SU-DHL-6 (cell line): ENCODE data around the gene REXO5.
"Not testable (repeated sequence)": the region's sequence is repeated elsewhere in the genome, so short reads cannot be mapped to it uniquely, and the experiment has no call there.

Experiments used
- H2AFZ ChIP-seq: fragments of 200-600 bp; sonication (generic); 2 replicates; pipeline ENCODE4 v1.6.1; 2014; ENCODE audit warnings: low read depth, mild to moderate bottlenecking, moderate library complexity, mixed read lengths, antibody characterized with exemption, low read length; ENCODE audit not compliant: severe bottlenecking
- H3F3A ChIP-seq: fragments of 200-600 bp; shearing (Covaris generic); 2 replicates; pipeline ENCODE4 v1.6.0; 2016; ENCODE audit warnings: antibody characterized with exemption, mild to moderate bottlenecking; ENCODE audit not compliant: insufficient read depth
- H3K27ac ChIP-seq: fragments of 200-600 bp; sonication (generic); 2 replicates; pipeline ENCODE4 v1.5.1; 2016; ENCODE audit warnings: low read depth, mild to moderate bottlenecking, low read length, moderate library complexity, mixed read lengths
- H3K27me3 ChIP-seq: fragments of 200-600 bp; sonication (generic), shearing (Covaris generic); 2 replicates; pipeline ENCODE4 v1.6.0; 2014; ENCODE audit warnings: mild to moderate bottlenecking, low read length
- H3K36me3 ChIP-seq: fragments of 200-600 bp; sonication (generic); 2 replicates; pipeline ENCODE4 v1.6.1; 2014; ENCODE audit warnings: mild to moderate bottlenecking, low read length, mixed read lengths
- H3K4me2 ChIP-seq: fragments of 300-600, 200-600 bp; shearing (Covaris generic), sonication (generic); 2 replicates; pipeline ENCODE4 v1.6.0; 2014; ENCODE audit warnings: low read length, low read depth, mild to moderate bottlenecking; ENCODE audit not compliant: poor library complexity, severe bottlenecking
- H3K4me3 ChIP-seq: fragments of 200-600 bp; sonication (generic); 2 replicates; pipeline ENCODE4 v1.5.1; 2014; ENCODE audit warnings: antibody characterized with exemption, low read length, mild to moderate bottlenecking, mixed read lengths; ENCODE audit not compliant: insufficient read depth, poor library complexity, severe bottlenecking
- H3K79me2 ChIP-seq: fragments of 200-600 bp; sonication (generic); 2 replicates; pipeline ENCODE4 v1.6.1; 2014; ENCODE audit warnings: mild to moderate bottlenecking, low read length, moderate library complexity; ENCODE audit not compliant: insufficient read depth
- H3K9ac ChIP-seq: fragments of 200-600 bp; sonication (generic); 2 replicates; pipeline ENCODE4 v1.7.0; 2014; ENCODE audit warnings: mild to moderate bottlenecking, low read length
- H3K9me2 ChIP-seq: fragments of 200-600 bp; sonication (generic); replicated peaks from 2 replicates; pipeline ENCODE4 v1.6.1; 2014; ENCODE audit warnings: low read length; ENCODE audit not compliant: insufficient read depth
- H3K9me3 ChIP-seq: fragments of 200-600 bp; sonication (generic); 2 replicates; pipeline ENCODE4 v1.6.1; 2014; ENCODE audit warnings: low read length, mixed read lengths; ENCODE audit not compliant: insufficient read depth
- H4K20me1 ChIP-seq: fragments of 200-600 bp; sonication (generic); 2 replicates; pipeline ENCODE4 v1.6.1; 2014; ENCODE audit warnings: low read depth, mild to moderate bottlenecking, antibody characterized with exemption, low read length, moderate library complexity, mixed read lengths
- EZH2phosphoT487 ChIP-seq: fragments of 200-600 bp; sonication (generic), shearing (Covaris generic); conservative IDR thresholded peaks from 2 replicates; pipeline ENCODE4 v1.6.1; 2018; ENCODE audit warnings: mild to moderate bottlenecking, antibody characterized with exemption, low read length, moderate library complexity, mixed read lengths
- TF ChIP-seq, protein P1 (sequence below): fragments of 200-600 bp; sonication (generic); IDR thresholded peaks from one replicate; pipeline ENCODE4 v1.5.1; 2017; ENCODE audit warnings: antibody characterized with exemption, mild to moderate bottlenecking, low read length, moderate library complexity; ENCODE audit not compliant: insufficient read depth, poor library complexity, severe bottlenecking

The REXO5 gene

DNA sequence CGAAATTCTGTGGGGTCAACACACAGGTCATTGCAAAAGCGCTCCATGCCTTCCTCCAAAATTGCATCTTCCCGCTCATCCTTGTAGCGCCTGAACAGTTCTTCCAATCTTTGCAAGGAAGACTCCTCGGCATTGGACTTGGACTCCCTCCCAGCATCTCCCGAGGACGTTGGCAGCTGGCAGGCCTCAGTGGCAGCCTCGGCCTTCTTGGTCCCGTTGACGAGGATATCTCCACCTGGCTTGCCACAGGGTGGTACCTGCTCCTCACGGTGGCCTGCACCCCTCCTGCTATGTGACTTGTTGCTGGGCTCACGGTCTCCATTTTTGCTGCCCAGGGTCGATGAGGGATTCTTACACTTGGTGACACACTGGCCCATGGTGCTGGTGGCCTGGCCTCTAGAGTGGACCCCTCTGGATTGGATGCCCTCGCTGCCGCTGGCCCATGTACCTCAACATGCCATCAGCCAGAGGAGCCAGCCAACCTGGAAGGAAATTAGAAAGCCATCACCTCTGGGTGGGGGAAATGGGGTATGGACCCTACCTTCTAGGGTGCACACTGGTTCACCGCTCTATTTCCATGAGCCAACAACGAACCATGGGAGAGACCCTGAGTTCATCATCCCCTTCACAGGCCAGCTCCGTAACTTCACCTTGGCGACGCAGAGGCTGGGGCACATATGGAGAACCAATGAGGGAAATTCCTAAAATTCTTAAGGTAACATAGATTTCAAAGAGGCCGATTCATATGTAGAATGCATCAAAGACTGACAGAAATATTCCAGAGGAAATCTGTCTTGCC, 56.0 kb downstream of the REXO5 start:
- Histone ChIP-seq H3K79me2 (no peaks in the 10 kb centered on the region), H3K27me3 (no peaks in the 10 kb centered on the region), H3K9me3 (no peaks in the 10 kb centered on the region), H3K4me3 (no peak overlapping the region), H3K36me3 (no peaks in the 10 kb centered on the region), H3K27ac (no peak overlapping the region), H3K9ac (no peak overlapping the region), H3K4me2 (no peak overlapping the region), H2AFZ (no peak overlapping the region), H4K20me1 (no peaks in the 10 kb centered on the region), H3F3A (no peaks in the 10 kb centered on the region), H3K9me2 (no peaks in the 10 kb centered on the region)
- no peak for TF ChIP-seq EZH2phosphoT487
- TF ChIP-seq, protein P1, sequence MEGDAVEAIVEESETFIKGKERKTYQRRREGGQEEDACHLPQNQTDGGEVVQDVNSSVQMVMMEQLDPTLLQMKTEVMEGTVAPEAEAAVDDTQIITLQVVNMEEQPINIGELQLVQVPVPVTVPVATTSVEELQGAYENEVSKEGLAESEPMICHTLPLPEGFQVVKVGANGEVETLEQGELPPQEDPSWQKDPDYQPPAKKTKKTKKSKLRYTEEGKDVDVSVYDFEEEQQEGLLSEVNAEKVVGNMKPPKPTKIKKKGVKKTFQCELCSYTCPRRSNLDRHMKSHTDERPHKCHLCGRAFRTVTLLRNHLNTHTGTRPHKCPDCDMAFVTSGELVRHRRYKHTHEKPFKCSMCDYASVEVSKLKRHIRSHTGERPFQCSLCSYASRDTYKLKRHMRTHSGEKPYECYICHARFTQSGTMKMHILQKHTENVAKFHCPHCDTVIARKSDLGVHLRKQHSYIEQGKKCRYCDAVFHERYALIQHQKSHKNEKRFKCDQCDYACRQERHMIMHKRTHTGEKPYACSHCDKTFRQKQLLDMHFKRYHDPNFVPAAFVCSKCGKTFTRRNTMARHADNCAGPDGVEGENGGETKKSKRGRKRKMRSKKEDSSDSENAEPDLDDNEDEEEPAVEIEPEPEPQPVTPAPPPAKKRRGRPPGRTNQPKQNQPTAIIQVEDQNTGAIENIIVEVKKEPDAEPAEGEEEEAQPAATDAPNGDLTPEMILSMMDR, result no peak

DNA sequence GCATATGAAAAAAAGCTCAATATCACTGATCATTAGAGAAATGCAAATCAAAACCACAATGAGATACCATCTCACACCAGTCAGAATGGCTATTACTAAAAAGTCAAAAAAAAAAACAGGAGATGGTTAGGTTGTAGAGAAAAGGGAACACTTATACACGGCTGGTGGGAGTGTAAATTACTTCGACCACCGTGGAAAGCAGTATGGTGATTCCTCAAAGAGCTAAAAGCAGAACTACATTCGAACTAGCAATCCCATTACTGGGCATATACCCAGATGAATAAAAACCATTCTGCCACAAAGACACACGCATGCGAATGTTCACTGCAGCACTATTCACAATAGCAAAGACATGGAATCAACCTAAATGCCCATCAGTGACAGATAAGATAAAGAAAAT, 58.0 kb downstream of the REXO5 start:
- not testable (repeated sequence) for H3K9me2 ChIP-seq, H4K20me1 ChIP-seq, H3K9me3 ChIP-seq, H3K27me3 ChIP-seq, H3F3A ChIP-seq, H3K9ac ChIP-seq, H3K79me2 ChIP-seq, H2AFZ ChIP-seq, H3K4me2 ChIP-seq, H3K4me3 ChIP-seq, H3K36me3 ChIP-seq, H3K27ac ChIP-seq

DNA sequence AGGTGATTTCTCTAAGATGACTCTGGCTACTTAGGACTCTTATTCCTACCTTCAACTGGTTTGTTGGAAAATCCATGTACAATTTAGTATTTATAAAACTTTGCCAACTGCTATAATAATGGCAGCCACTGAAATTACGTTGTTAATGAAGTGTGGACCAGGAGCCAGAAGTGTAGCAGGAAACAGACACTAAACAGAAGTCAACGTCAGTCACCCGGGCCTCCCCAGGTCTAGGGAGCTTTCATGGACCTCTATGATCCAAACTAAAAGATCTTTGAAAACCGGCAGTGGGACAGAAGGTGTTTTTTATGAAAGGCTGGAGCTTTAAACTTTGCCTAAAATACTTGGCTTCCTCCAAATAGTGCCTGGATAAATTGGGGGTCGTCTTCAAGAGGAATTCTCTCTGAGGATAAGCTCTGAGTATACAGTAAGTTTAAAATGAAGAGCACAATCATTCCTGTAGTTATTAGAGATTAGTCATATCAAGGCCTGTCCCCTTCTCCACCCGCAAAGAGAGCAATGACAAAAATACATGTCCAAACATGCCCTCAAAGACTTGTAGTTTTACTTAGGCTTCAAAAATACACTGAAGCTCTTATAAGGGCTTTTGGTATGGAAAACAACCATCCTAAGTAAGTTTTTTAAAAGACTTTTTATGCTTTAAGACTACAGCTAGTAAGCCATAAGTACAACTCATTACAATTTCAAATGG, 59.2 kb downstream of the REXO5 start:
- no peaks in the 10 kb centered on the region for H3K9me2 ChIP-seq
- no peak overlapping the region for H3K9ac ChIP-seq
- TF ChIP-seq, protein P1, result no peak
- TF ChIP-seq EZH2phosphoT487, result no peak
- no peaks in the 10 kb centered on the region; the same call in 1 of the 2 replicates for H3K79me2 ChIP-seq
- no peaks in the 10 kb centered on the region for H3K27me3 ChIP-seq
- no peaks in the 10 kb centered on the region for H3K36me3 ChIP-seq
- no peaks in the 10 kb centered on the region for H3K9me3 ChIP-seq
- H3K4me3 ChIP-seq, result no peak overlapping the region
- no peaks in the 10 kb centered on the region for H3F3A ChIP-seq
- H3K4me2 ChIP-seq, result no peak overlapping the region
- no peak overlapping the region for H2AFZ ChIP-seq
- no peak overlapping the region for H3K27ac ChIP-seq
- H4K20me1 ChIP-seq, result no peaks in the 10 kb centered on the region

DNA sequence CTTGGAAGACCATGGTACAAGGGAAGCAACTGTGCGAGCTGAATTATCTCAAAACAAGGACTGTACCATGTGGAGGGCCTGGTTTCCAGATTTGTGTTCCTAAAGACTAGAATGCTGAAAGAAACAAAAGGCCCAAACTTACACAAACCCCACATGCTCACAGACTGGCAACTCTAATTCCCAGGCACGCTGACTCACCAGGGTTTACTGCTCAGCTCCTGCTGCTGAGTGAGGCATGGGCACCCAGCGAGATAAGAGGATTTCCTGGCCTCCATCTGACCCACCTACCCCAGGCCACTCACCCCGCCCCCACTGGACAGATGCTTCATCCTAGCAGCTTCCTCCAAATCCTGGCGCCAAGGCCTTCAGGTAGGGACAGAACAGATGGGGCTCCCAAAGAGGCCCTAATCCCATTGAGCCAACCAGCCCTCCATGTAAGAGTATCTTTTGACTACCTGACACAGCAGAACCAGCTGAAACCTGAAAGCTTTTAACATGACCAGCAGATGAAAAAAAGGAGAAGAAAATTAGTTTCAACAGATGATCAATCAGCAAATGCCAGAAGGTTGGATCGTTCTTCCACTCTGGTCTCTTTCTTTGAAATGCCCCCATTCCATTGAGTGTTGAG, 59.9 kb downstream of the REXO5 start:
- Histone ChIP-seq H3K9me3 (no peaks in the 10 kb centered on the region), H3F3A (no peaks in the 10 kb centered on the region), H3K27ac (no peak overlapping the region), H3K9ac (no peak overlapping the region), H4K20me1 (no peaks in the 10 kb centered on the region), H3K4me3 (no peak overlapping the region), H3K9me2 (no peaks in the 10 kb centered on the region), H3K27me3 (no peaks in the 10 kb centered on the region), H3K79me2 (no peaks in the 10 kb centered on the region; the same call in 1 of the 2 replicates), H2AFZ (no peak overlapping the region), H3K36me3 (no peaks in the 10 kb centered on the region), H3K4me2 (no peak overlapping the region)
- TF ChIP-seq EZH2phosphoT487, result no peak
- TF ChIP-seq, protein P1, result no peak
